Loucy (cell line): ENCODE results near the gene FAM83F.

Experiments
- CTCF ChIP-seq: fragments of 200-600 bp; sonication (generic); conservative IDR thresholded peaks from 2 replicates; pipeline ENCODE4 v1.5.1; 2014; ENCODE audit warnings: mild to moderate bottlenecking, antibody characterized with exemption, low read length
- EZH2phosphoT487 ChIP-seq: fragments of 200-600 bp; IDR thresholded peaks from 2 replicates; pipeline ENCODE4 v1.6.1; 2018; ENCODE audit warnings: antibody characterized with exemption, mild to moderate bottlenecking, moderate library complexity, borderline replicate concordance

GRCh38 chr22:40029189-40029890, 34.6 kb downstream of the FAM83F start:
- TF ChIP-seq CTCF: no peak
- no peak for TF ChIP-seq EZH2phosphoT487
